Rectal smooth muscle tissue (tissue), 1 donor: ENCODE results near the gene JPT1.
"Not testable (repeated sequence)": the region's sequence is repeated elsewhere in the genome, so short reads cannot be mapped to it uniquely, and the experiment has no call there.

Experiments
- H3K27ac ChIP-seq: one replicate; pipeline ENCODE4 v1.7.0; 2013; ENCODE audit warnings: low read depth, low read length, inconsistent platforms
- H3K27me3 ChIP-seq: one replicate; pipeline ENCODE4 v1.7.0; 2013; ENCODE audit warnings: low read length; ENCODE audit not compliant: control insufficient read depth, insufficient read depth
- H3K36me3 ChIP-seq: one replicate; pipeline ENCODE4 v1.7.0; 2013; ENCODE audit warnings: low read length; ENCODE audit not compliant: control insufficient read depth, insufficient read depth
- H3K4me1 ChIP-seq: one replicate; pipeline ENCODE4 v1.7.0; 2013; ENCODE audit warnings: low read length; ENCODE audit not compliant: control insufficient read depth, insufficient read depth
- H3K4me3 ChIP-seq: one replicate; pipeline ENCODE4 v1.7.0; 2013; ENCODE audit warnings: low read length
- H3K9ac ChIP-seq: one replicate; pipeline ENCODE4 v1.7.0; 2013; ENCODE audit warnings: low read length

Gene JPT1

GRCh38 chr17:75176625-75177024, 22.3 kb upstream of the JPT1 start:
- H3K36me3 ChIP-seq = peaks cover 29% of the 10 kb centered on the region
- H3K27ac ChIP-seq = no peak overlapping the region
- H3K4me3 ChIP-seq = no peak overlapping the region
- H3K4me1 ChIP-seq = peaks cover 3% of the 10 kb centered on the region
- no peak overlapping the region for H3K9ac ChIP-seq
- H3K27me3 ChIP-seq = no peaks in the 10 kb centered on the region

- peaks cover 31% of the 10 kb centered on the region for H3K36me3 ChIP-seq
- H3K27ac ChIP-seq = no peak overlapping the region
- H3K4me3 ChIP-seq = no peak overlapping the region
- no peak overlapping the region for H3K9ac ChIP-seq
- no peaks in the 10 kb centered on the region for H3K4me1 ChIP-seq
- H3K27me3 ChIP-seq = no peaks in the 10 kb centered on the region
Measured at GRCh38 chr17:75174996-75175395, 20.7 kb upstream of the JPT1 start.

- Histone ChIP-seq H3K27me3 (no peaks in the 10 kb centered on the region), H3K27ac (no peak overlapping the region), H3K4me3 (no peak overlapping the region), H3K9ac (no peak overlapping the region), H3K36me3 (peaks cover 26% of the 10 kb centered on the region), H3K4me1 (no peaks in the 10 kb centered on the region)
Measured at GRCh38 chr17:75173526-75173925, 19.2 kb upstream of the JPT1 start.

GRCh38 chr17:75168998-75169397, 14.7 kb upstream of the JPT1 start:
- Histone ChIP-seq H3K4me1 (no peaks in the 10 kb centered on the region), H3K9ac (no peak overlapping the region), H3K27me3 (no peaks in the 10 kb centered on the region), H3K4me3 (no peak overlapping the region), H3K36me3 (peaks cover 15% of the 10 kb centered on the region), H3K27ac (no peak overlapping the region)

GRCh38 chr17:75164606-75165005, 10.3 kb upstream of the JPT1 start:
- not testable (repeated sequence) for H3K9ac ChIP-seq, H3K4me1 ChIP-seq, H3K4me3 ChIP-seq, H3K27me3 ChIP-seq, H3K27ac ChIP-seq
- H3K36me3 ChIP-seq = peaks cover 13% of the 10 kb centered on the region

- peaks cover 10% of the 10 kb centered on the region for H3K36me3 ChIP-seq
- H3K27me3 ChIP-seq = no peaks in the 10 kb centered on the region
- H3K4me3 ChIP-seq = no peak overlapping the region
- H3K27ac ChIP-seq = no peak overlapping the region
- no peak overlapping the region for H3K9ac ChIP-seq
- no peaks in the 10 kb centered on the region for H3K4me1 ChIP-seq
Measured at GRCh38 chr17:75163074-75163473, 8.8 kb upstream of the JPT1 start.

- H3K27ac ChIP-seq = no peak overlapping the region
- no peak overlapping the region for H3K9ac ChIP-seq
- no peak overlapping the region for H3K4me3 ChIP-seq
Measured at GRCh38 chr17:75160211-75160610, 5.9 kb upstream of the JPT1 start.

GRCh38 chr17:75159196-75160031, 5.1 kb upstream of the JPT1 start:
- Histone ChIP-seq H3K36me3 (peaks cover 10% of the 10 kb centered on the region), H3K27ac (no peak overlapping the region), H3K4me1 (no peaks in the 10 kb centered on the region), H3K9ac (no peak overlapping the region), H3K27me3 (no peaks in the 10 kb centered on the region), H3K4me3 (no peak overlapping the region)

More at GRCh38 chr17:75160211-75160610, 5.9 kb upstream of the JPT1 start:
- H3K27me3 ChIP-seq = no peaks in the 10 kb centered on the region
- peaks cover 10% of the 10 kb centered on the region for H3K36me3 ChIP-seq
- H3K4me1 ChIP-seq = no peaks in the 10 kb centered on the region

- not testable (repeated sequence) for H3K36me3 ChIP-seq, H3K27me3 ChIP-seq, H3K4me3 ChIP-seq, H3K4me1 ChIP-seq, H3K27ac ChIP-seq, H3K9ac ChIP-seq
Measured at GRCh38 chr17:75158480-75158879, 4.2 kb upstream of the JPT1 start.

- Histone ChIP-seq H3K27me3 (no peaks in the 10 kb centered on the region), H3K4me3 (peak overlapping the region; percentile 70), H3K4me1 (peaks cover 2% of the 10 kb centered on the region), H3K9ac (no peak overlapping the region), H3K27ac (no peak overlapping the region), H3K36me3 (no peaks in the 10 kb centered on the region)
Measured at GRCh38 chr17:75155191-75155601, 884 bp upstream of the JPT1 start.

GRCh38 chr17:75153780-75154194, 525 bp downstream of the JPT1 start:
- Histone ChIP-seq H3K4me3 (peak overlapping the region; percentile 92), H3K27ac (peak overlapping the region; percentile 80), H3K9ac (peak overlapping the region; percentile 57), H3K27me3 (no peaks in the 10 kb centered on the region), H3K4me1 (peaks cover 2% of the 10 kb centered on the region), H3K36me3 (no peaks in the 10 kb centered on the region)

GRCh38 chr17:75152922-75153779, 1.2 kb downstream of the JPT1 start:
- Histone ChIP-seq H3K4me3 (peak overlapping the region; percentile 92), H3K9ac (peak overlapping the region; percentile 13), H3K36me3 (no peaks in the 10 kb centered on the region), H3K27ac (no peak overlapping the region), H3K4me1 (peaks cover 2% of the 10 kb centered on the region), H3K27me3 (no peaks in the 10 kb centered on the region)
